CD4-positive, alpha-beta T cell treated with Interleukin-2 at 100 ng/mL for 4 hours (primary cell): Measurements from ENCODE around the gene AP2A2.

Experiments used
- DNase-seq: peaks from one replicate; pipeline ENCODE4 v3.0.0-alpha.2; 2020; ENCODE audit warnings: low spot score

Gene AP2A2

GRCh38 chr11:924406-925157 is 1.1 kb upstream of the AP2A2 start:
- no peak for DNase-seq

GRCh38 chr11:925158-925495 is 543 bp upstream of the AP2A2 start:
- DNase-seq, result no peak

- no peak for DNase-seq
These were observed 759 bp downstream of the AP2A2 start for GRCh38 chr11:926341-926916.

GRCh38 chr11:927871-928270 is 2.2 kb downstream of the AP2A2 start:
- peak; percentile 49 for DNase-seq

- DNase-seq, result no peak
These were observed 3.1 kb downstream of the AP2A2 start for GRCh38 chr11:928786-929185.

- DNase-seq, result no peak
These were observed 3.7 kb downstream of the AP2A2 start for GRCh38 chr11:929405-929804.

- DNase-seq, result no peak
These were observed 5.7 kb downstream of the AP2A2 start for GRCh38 chr11:931385-931784.

- DNase-seq, result no peak
These were observed 6.8 kb downstream of the AP2A2 start for GRCh38 chr11:932435-932834.

- DNase-seq, result no peak
These were observed 7.6 kb downstream of the AP2A2 start for GRCh38 chr11:933142-933851.

- no peak for DNase-seq
These were observed 8.3 kb downstream of the AP2A2 start for GRCh38 chr11:933936-934335.

GRCh38 chr11:934527-934926 is 8.9 kb downstream of the AP2A2 start:
- DNase-seq, result no peak

GRCh38 chr11:936199-936598 is 10.5 kb downstream of the AP2A2 start:
- no peak for DNase-seq

GRCh38 chr11:937841-938261 is 12.2 kb downstream of the AP2A2 start:
- no peak for DNase-seq

GRCh38 chr11:940496-941135 is 14.9 kb downstream of the AP2A2 start:
- no peak for DNase-seq

- DNase-seq, result no peak
These were observed 17.2 kb downstream of the AP2A2 start for GRCh38 chr11:942823-943222.

GRCh38 chr11:944711-945470 is 19.2 kb downstream of the AP2A2 start:
- no peak for DNase-seq

GRCh38 chr11:945986-946385 is 20.3 kb downstream of the AP2A2 start:
- DNase-seq, result no peak

GRCh38 chr11:947744-948143 is 22.1 kb downstream of the AP2A2 start:
- no peak for DNase-seq

GRCh38 chr11:951507-951906 is 25.8 kb downstream of the AP2A2 start:
- DNase-seq, result no peak

GRCh38 chr11:952406-953385 is 27.0 kb downstream of the AP2A2 start:
- DNase-seq, result no peak

GRCh38 chr11:953512-953911 is 27.8 kb downstream of the AP2A2 start:
- no peak for DNase-seq
